H9 (cell line): Measurements from ENCODE around the gene ANK2. TPM values are rescaled to one million over a fixed set of nuclear protein-coding genes. Genes with fewer than 3 reads are reported as not detected.

Experiments used
- DNase-seq: peaks from one replicate; pipeline ENCODE4 v3.0.0-alpha.2; 2017
- H2AFZ ChIP-seq: one replicate; pipeline ENCODE4 v1.6.1; 2013; ENCODE audit warnings: mild to moderate bottlenecking, low read length, control low read depth, moderate library complexity
- H2AK5ac ChIP-seq: 2 replicates; pipeline ENCODE4 v1.6.1; 2013; ENCODE audit warnings: low read length, control low read depth, mixed read lengths; ENCODE audit not compliant: insufficient read length
- H2BK120ac ChIP-seq: one replicate; pipeline ENCODE4 v1.6.1; 2013; ENCODE audit warnings: low read depth, mild to moderate bottlenecking, low read length, control low read depth, inconsistent platforms; ENCODE audit not compliant: poor library complexity, severe bottlenecking
- H2BK12ac ChIP-seq: 2 replicates; pipeline ENCODE4 v1.6.1; 2013; ENCODE audit warnings: low read length, control low read depth, mixed read lengths, low read depth; ENCODE audit not compliant: insufficient read length
- H2BK15ac ChIP-seq: 2 replicates; pipeline ENCODE4 v1.6.1; 2013; ENCODE audit warnings: low read depth, low read length, control low read depth
- H2BK20ac ChIP-seq: one replicate; pipeline ENCODE4 v1.6.1; 2013; ENCODE audit warnings: low read depth, mild to moderate bottlenecking, low read length, control low read depth, inconsistent platforms; ENCODE audit not compliant: poor library complexity, severe bottlenecking
- H2BK5ac ChIP-seq: 2 replicates; pipeline ENCODE4 v1.6.1; 2013; ENCODE audit warnings: low read length, control low read depth, mixed read lengths; ENCODE audit not compliant: insufficient read length
- H3K14ac ChIP-seq: 2 replicates; pipeline ENCODE4 v1.6.1; 2013; ENCODE audit warnings: low read length, control low read depth; ENCODE audit not compliant: insufficient read depth
- H3K18ac ChIP-seq: 2 replicates; pipeline ENCODE4 v1.6.1; 2013; ENCODE audit warnings: low read depth, mild to moderate bottlenecking, mixed read lengths, low read length, control low read depth; ENCODE audit not compliant: insufficient read length
- H3K23ac ChIP-seq: 2 replicates; pipeline ENCODE4 v1.6.1; 2013; ENCODE audit warnings: low read length, control low read depth, mixed read lengths, low read depth; ENCODE audit not compliant: insufficient read length
- H3K23me2 ChIP-seq: 2 replicates; pipeline ENCODE4 v1.6.1; 2013; ENCODE audit warnings: low read depth, mild to moderate bottlenecking, mixed read lengths, low read length, control low read depth; ENCODE audit not compliant: insufficient read length, poor library complexity, severe bottlenecking
- H3K27ac ChIP-seq: 2 replicates; pipeline ENCODE4 v1.5.1; 2013; ENCODE audit warnings: low read length, control low read depth, mixed read lengths, low read depth; ENCODE audit not compliant: insufficient read length
- H3K27me3 ChIP-seq: 2 replicates; pipeline ENCODE4 v1.6.1; 2013; ENCODE audit warnings: low read length, control low read depth, inconsistent platforms; ENCODE audit not compliant: insufficient read depth
- H3K4ac ChIP-seq: 2 replicates; pipeline ENCODE4 v1.6.1; 2013; ENCODE audit warnings: low read depth, mild to moderate bottlenecking, control low read depth, inconsistent platforms, low read length, moderate library complexity
- H3K4me1 ChIP-seq: 2 replicates; pipeline ENCODE4 v1.6.1; 2013; ENCODE audit warnings: low read length, control low read depth, inconsistent platforms; ENCODE audit not compliant: insufficient read depth
- H3K4me2 ChIP-seq: 2 replicates; pipeline ENCODE4 v1.6.1; 2013; ENCODE audit warnings: low read length, control low read depth, mixed read lengths; ENCODE audit not compliant: insufficient read length, insufficient read depth
- H3K56ac ChIP-seq: 2 replicates; pipeline ENCODE4 v1.6.1; 2013; ENCODE audit warnings: low read depth, mild to moderate bottlenecking, mixed read lengths, low read length, control low read depth; ENCODE audit not compliant: insufficient read length
- H3K79me1 ChIP-seq: 2 replicates; pipeline ENCODE4 v1.6.1; 2013; ENCODE audit warnings: low read depth, mild to moderate bottlenecking, moderate library complexity, low read length, control low read depth, inconsistent platforms; ENCODE audit not compliant: insufficient read depth, poor library complexity, severe bottlenecking
- H3K79me2 ChIP-seq: 2 replicates; pipeline ENCODE4 v1.6.1; 2013; ENCODE audit warnings: low read length, control low read depth, inconsistent platforms; ENCODE audit not compliant: insufficient read depth
- H3K9ac ChIP-seq: 2 replicates; pipeline ENCODE4 v1.6.1; 2013; ENCODE audit warnings: low read length, control low read depth, mixed read lengths; ENCODE audit not compliant: insufficient read length; ENCODE audit errors: extremely low read depth
- H3K9me3 ChIP-seq: one replicate; pipeline ENCODE4 v1.6.1; 2013; ENCODE audit warnings: low read depth, low read length, inconsistent platforms; ENCODE audit not compliant: control insufficient read depth
- H3T11ph ChIP-seq: one replicate; pipeline ENCODE4 v1.6.1; 2013; ENCODE audit warnings: mild to moderate bottlenecking, low read length, control low read depth, inconsistent platforms
- H4K20me1 ChIP-seq: one replicate; pipeline ENCODE4 v1.6.1; 2013; ENCODE audit not compliant: control insufficient read depth, insufficient read length, insufficient read depth
- H4K5ac ChIP-seq: 2 replicates; pipeline ENCODE4 v1.6.1; 2013; ENCODE audit warnings: low read depth, mild to moderate bottlenecking, mixed read lengths, low read length, control low read depth; ENCODE audit not compliant: insufficient read length
- H4K8ac ChIP-seq: replicated peaks from 2 replicates; pipeline ENCODE4 v1.6.1; 2013; ENCODE audit warnings: low read length, control low read depth, mixed read lengths, low read depth; ENCODE audit not compliant: insufficient read length
- H4K91ac ChIP-seq: 2 replicates; pipeline ENCODE4 v1.6.1; 2013; ENCODE audit warnings: low read depth, mild to moderate bottlenecking, moderate library complexity, mixed read lengths, low read length, control low read depth; ENCODE audit not compliant: insufficient read length
- H3K27ac Mint-ChIP-seq, 3 experiments: 2 replicates in 2 of 3; 3 replicates in 1 of 3; pipeline ENCODE4 v1.8.0; 2020 to 2021; ENCODE audit warnings: mixed read lengths in 3 of 3, mild to moderate bottlenecking in 1 of 3, moderate library complexity in 1 of 3
- H3K27me3 Mint-ChIP-seq: 2 replicates; pipeline ENCODE4 v1.8.0; 2021; ENCODE audit warnings: low read depth, mild to moderate bottlenecking, moderate library complexity, mixed read lengths
- H3K36me3 Mint-ChIP-seq, 3 experiments: 2 replicates in 2 of 3; 3 replicates in 1 of 3; pipeline ENCODE4 v1.8.0; 2020 to 2021; ENCODE audit warnings: low read depth in 3 of 3, mixed read lengths in 3 of 3; ENCODE audit not compliant: insufficient read depth in 1 of 3
- H3K4me1 Mint-ChIP-seq, 2 experiments: 2 replicates each; pipeline ENCODE4 v1.8.0; 2020; ENCODE audit warnings: mixed read lengths in 2 of 2
- H3K4me3 Mint-ChIP-seq, 2 experiments: 2 replicates in 1 of 2; 3 replicates in 1 of 2; pipeline ENCODE4 v1.8.0; 2020 to 2021; ENCODE audit warnings: mild to moderate bottlenecking in 2 of 2, mixed read lengths in 2 of 2, moderate library complexity in 1 of 2
- H3K9me3 Mint-ChIP-seq, 2 experiments: 2 replicates in 1 of 2; 3 replicates in 1 of 2; pipeline ENCODE4 v1.8.0; 2020; ENCODE audit warnings: mild to moderate bottlenecking in 2 of 2, mixed read lengths in 2 of 2, moderate library complexity in 1 of 2
- CTCF ChIP-seq: fragments of 200-600 bp; sonication (generic); conservative IDR thresholded peaks from 3 replicates; pipeline ENCODE4 v1.8.0; 2021; ENCODE audit warnings: antibody characterized with exemption, mild to moderate bottlenecking
- total RNA-seq: library from RNA; stranded (reverse); gene quantifications from 2 replicates; pipeline ENCODE4 v1.2.1, GENCODE V29; 2021

The ANK2 gene
- total RNA-seq, 1 experiment from 2014 or later: 36.8 TPM

DNA sequence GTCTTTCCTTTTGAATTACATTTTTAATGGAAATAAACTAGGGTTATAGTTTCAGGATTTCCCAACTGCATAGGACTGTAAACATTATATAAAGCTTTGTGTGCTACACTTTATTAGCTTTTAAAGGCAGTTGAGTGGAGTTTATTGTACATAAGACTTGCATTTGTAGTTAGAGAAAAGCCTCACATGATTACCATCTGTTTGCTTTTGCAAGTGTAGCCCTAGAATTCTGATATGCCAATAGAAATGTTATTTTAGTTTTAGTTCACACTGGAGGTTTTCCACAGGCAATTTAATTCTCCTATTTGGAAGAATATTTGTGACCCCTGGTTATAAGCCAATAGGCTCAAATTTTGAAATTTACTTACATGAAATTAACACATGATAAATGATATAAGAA lies 41.3 kb upstream of the ANK2 start:
- Mint-ChIP-seq H3K27me3 (no peaks in the 10 kb centered on the region), H3K4me1 (no peaks in the 10 kb centered on the region), H3K36me3 (peaks cover 0 to 3% (median 0%) of the 10 kb centered on the region in 3 experiments; a peak in 1 of 7 replicates), H3K27ac (no peak overlapping the region), H3K4me3 (no peak overlapping the region), H3K9me3 (no peaks in the 10 kb centered on the region)
- Histone ChIP-seq H3K9ac (no peak overlapping the region), H3K27me3 (no peaks in the 10 kb centered on the region), H3K23me2 (no peaks in the 10 kb centered on the region), H3K27ac (no peak overlapping the region), H4K5ac (no peak overlapping the region), H3K56ac (no peak overlapping the region), H3K79me1 (no peaks in the 10 kb centered on the region), H4K91ac (no peak overlapping the region), H3K9me3 (no peaks in the 10 kb centered on the region), H3K23ac (no peak overlapping the region), H2BK120ac (no peak overlapping the region), H2BK15ac (no peak overlapping the region), H3K79me2 (no peaks in the 10 kb centered on the region), H3K18ac (no peak overlapping the region), H4K8ac (no peak overlapping the region), H2AFZ (no peak overlapping the region), H2AK5ac (no peak overlapping the region), H2BK20ac (no peak overlapping the region), H3K4me1 (no peaks in the 10 kb centered on the region), H4K20me1 (no peaks in the 10 kb centered on the region), H3T11ph (no peak overlapping the region), H3K4me2 (no peak overlapping the region), H3K14ac (no peak overlapping the region), H3K4ac (no peak overlapping the region), H2BK5ac (no peak overlapping the region), H2BK12ac (no peak overlapping the region)
- no peak for DNase-seq
- TF ChIP-seq CTCF: no peak
